GM19324 (cell line): ENCODE results near the gene PPAN.

Experiments used
- ATAC-seq: cut with Tn5 transposase; IDR thresholded peaks from one replicate; pipeline ENCODE4 v1.9.1; 2021; ENCODE audit warnings: mild to moderate bottlenecking, moderate library complexity; ENCODE audit not compliant: unreplicated experiment, low FRiP score

The PPAN gene

GRCh38 chr19:10137751-10138682 is 31.9 kb downstream of the PPAN start:
- no peak for ATAC-seq

- no peak for ATAC-seq
Observed at GRCh38 chr19:10138879-10139795, 33.0 kb downstream of the PPAN start.

- ATAC-seq = no peak
Observed at GRCh38 chr19:10139952-10140351, 33.8 kb downstream of the PPAN start.

- no peak for ATAC-seq
Observed at GRCh38 chr19:10141479-10141878, 35.3 kb downstream of the PPAN start.

GRCh38 chr19:10141973-10142372 is 35.8 kb downstream of the PPAN start:
- no peak for ATAC-seq

- no peak for ATAC-seq
Observed at GRCh38 chr19:10142701-10143375, 36.7 kb downstream of the PPAN start.

- no peak for ATAC-seq
Observed at GRCh38 chr19:10143681-10144080, 37.5 kb downstream of the PPAN start.

- ATAC-seq = no peak
Observed at GRCh38 chr19:10144361-10144760, 38.2 kb downstream of the PPAN start.

- ATAC-seq = no peak
Observed at GRCh38 chr19:10145031-10145430, 38.9 kb downstream of the PPAN start.

- no peak for ATAC-seq
Observed at GRCh38 chr19:10146142-10146541, 40.0 kb downstream of the PPAN start.

GRCh38 chr19:10149427-10149826 is 43.3 kb downstream of the PPAN start:
- ATAC-seq = no peak

GRCh38 chr19:10151521-10151920 is 45.4 kb downstream of the PPAN start:
- no peak for ATAC-seq

- no peak for ATAC-seq
Observed at GRCh38 chr19:10152100-10152499, 45.9 kb downstream of the PPAN start.

- no peak for ATAC-seq
Observed at GRCh38 chr19:10155839-10156238, 49.7 kb downstream of the PPAN start.

- ATAC-seq = no peak
Observed at GRCh38 chr19:10158071-10158470, 51.9 kb downstream of the PPAN start.

GRCh38 chr19:10158485-10158884 is 52.3 kb downstream of the PPAN start:
- ATAC-seq = no peak

- no peak for ATAC-seq
Observed at GRCh38 chr19:10159610-10160009, 53.4 kb downstream of the PPAN start.
